GM18499 (cell line): Measurements from ENCODE around the gene ARID1B.

Experiments used
- ATAC-seq: cut with Tn5 transposase; IDR thresholded peaks from one replicate; pipeline ENCODE4 v1.9.1; 2021; ENCODE audit warnings: moderate number of reproducible peaks; ENCODE audit not compliant: insufficient read depth, unreplicated experiment

Gene ARID1B

DNA sequence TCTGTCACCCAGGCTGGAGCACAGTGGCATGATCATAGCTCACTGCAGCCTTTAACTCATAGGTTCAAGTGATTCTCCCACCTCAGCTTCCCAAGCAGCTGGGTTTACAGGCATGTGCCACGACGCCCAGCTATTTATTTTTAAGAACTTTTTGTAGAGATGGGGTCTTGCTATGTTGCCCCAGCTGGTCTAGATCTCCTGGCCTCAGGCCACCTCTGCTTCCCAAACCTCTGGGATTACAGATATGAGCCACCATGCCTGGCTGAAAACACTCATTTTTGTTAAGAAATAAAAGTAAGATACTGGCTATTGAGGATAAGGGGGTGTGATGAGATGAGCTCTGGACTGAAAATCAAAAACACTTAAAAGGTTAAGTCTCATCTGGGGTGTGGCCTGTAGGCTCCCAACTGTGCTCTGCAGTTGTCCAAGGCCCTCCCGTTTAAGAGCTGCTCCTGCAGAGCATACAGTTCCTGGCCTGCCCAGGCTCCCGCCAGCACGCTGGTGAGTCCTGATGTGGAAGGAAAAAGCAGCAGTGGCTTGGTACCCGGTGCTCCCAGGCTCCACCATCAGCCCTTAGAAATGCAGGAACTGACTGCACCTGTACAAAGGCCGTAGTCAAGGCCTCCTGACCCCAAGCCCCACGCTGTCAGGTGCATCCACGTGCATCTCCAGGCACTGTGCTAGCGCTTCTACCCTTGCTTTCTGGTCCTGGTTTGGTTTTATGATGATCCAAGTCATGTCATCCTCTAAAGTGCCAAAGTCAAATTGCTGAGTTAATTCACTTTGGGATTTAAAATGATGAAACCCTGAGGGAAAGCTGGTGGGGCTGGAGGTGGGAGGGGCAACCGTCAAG lies 434.7 kb downstream of the ARID1B start:
- no peak for ATAC-seq

DNA sequence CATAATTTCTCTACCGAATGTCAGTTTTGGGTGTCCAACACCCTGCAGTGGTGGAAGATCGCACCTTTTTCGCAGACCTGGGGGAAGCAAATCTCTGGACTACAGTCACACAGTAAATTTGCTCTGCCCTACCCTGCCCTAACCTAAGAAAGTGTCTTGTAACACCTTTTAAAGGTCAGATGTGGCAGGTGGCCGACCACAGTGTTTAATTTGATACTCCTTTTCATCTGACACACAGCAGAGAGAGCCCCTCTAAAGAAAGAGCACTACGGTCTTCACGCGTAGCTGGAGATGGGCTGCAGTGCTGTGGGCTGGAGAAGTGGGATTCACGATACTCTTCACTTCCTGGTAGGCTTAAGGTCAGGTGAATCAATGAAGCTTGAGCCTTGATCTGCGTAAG lies 436.2 kb downstream of the ARID1B start:
- no peak for ATAC-seq

DNA sequence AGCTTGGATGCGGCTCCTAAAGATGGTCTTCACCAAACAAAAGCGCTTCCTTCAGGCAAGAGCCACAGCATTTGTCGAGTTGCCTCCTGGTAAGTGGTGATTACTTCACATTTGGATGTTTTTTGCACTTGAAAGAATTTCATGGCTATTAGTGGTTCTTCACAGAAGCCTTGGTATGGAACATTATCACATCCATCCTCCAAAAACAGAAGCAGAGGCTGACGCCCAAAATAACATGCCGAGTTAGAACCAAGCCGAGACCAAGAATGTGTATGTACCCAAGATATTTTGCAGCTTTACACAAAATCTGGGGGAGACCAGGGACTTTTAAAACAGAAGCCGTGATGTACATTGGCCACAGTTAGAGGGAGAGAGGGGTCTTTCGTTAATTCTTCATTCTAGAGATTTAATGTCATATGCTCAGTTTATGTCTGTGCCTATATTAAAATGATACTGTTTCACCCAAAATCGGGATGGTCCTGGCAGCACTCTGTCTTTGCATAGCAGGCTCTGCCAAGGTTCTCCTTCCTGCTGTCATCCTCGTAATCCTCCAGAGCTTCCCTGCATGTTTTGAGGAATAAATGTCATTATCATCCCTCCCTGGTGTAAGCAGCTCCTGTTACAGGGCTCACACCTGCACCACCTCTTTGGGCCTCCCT lies 436.9 kb downstream of the ARID1B start:
- no peak for ATAC-seq

DNA sequence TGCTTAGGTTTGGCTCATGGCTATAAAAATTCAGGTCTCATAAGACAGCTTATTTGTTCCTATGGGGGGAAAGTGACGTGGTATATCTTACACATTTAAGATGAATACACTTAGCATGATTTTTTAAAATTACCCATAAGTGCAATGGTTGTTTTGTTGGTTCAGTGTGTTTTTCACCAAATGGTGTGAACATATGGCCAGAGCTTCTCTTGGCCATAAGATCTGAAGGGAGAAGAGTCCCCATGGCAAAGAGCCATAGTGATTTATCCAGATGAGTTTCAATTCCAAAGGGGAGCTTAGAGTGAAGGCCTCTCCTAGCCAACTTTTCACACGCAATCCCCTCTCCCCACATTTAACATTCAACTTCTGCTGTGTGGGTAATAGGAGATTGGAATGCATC lies 438.5 kb downstream of the ARID1B start:
- no peak for ATAC-seq

DNA sequence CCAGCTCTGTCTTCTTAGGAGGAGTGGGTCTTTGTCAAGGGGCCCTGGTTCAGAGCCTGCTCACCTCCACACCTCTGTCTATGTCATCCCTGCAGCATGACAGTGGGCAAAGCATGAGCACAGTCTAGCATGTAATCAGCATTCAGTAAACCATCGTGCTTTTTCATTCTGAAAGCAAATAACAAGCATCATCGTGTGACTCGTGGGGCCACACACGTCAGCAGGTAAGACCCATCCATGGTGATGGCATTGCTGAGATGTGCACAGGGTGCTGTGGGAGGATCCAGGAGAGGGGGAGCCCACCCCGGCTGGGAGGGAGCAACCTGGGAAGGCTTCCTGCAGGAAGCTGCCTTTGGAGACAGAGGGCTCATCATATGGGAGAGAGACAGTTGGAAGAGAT lies 439.4 kb downstream of the ARID1B start:
- no peak for ATAC-seq

DNA sequence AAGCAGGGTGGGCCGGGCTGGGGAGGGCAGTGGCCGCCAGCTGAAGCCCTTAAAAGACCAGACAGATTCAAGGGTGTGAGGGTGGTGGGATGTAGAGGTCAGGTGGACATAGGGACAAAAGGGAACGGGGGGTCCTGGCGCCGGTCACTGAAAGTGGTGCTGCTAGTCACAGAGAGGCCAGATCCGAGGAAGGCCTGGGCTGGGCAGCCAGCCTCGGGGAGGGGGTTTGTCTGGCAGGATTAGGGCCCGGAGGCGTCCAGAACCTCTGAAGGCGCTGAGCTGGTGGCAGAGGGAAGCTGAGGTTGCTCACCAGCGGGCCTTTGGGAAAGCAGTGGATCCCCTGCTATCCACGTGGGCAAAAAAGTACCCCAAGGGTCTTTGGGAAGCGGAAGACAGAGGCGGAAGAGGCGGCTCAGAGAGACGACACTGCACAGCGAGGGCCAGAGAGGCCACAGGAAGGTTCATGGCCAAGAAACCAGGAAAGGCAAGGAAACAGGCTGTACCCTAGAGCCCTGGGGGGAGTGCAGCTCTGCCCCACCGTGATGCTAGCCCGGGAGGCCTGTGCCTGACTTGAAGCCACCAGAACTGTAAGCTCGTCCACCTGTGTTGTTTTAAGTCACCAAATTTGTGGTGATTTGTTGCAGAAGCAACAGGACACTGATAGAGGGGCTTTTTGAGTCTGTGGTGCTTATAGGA lies 440.2 kb downstream of the ARID1B start:
- ATAC-seq: no peak

DNA sequence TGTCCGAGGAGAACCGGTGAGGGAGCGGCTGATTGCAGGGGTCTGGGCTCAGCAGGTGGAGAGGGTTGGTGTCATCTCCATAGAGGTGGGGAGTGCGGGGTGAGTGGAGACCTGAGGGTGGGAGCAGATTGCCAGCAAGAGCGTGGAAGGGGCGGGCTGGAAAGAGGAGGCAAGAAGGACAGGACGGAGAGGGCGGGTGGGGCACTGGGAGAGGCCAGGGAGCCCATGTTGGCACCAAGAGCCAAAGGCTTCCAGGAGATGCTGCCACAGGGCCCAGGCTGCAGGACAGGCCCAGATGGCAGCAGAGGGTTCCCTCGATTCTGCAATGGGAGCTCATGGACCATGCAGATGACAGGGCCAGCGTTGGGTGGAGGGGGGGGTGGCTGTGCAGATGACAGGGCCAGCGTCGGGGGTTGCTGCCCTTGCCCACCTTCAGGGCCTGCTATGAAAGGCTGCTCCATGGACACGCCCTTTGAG lies 440.8 kb downstream of the ARID1B start:
- no peak for ATAC-seq

DNA sequence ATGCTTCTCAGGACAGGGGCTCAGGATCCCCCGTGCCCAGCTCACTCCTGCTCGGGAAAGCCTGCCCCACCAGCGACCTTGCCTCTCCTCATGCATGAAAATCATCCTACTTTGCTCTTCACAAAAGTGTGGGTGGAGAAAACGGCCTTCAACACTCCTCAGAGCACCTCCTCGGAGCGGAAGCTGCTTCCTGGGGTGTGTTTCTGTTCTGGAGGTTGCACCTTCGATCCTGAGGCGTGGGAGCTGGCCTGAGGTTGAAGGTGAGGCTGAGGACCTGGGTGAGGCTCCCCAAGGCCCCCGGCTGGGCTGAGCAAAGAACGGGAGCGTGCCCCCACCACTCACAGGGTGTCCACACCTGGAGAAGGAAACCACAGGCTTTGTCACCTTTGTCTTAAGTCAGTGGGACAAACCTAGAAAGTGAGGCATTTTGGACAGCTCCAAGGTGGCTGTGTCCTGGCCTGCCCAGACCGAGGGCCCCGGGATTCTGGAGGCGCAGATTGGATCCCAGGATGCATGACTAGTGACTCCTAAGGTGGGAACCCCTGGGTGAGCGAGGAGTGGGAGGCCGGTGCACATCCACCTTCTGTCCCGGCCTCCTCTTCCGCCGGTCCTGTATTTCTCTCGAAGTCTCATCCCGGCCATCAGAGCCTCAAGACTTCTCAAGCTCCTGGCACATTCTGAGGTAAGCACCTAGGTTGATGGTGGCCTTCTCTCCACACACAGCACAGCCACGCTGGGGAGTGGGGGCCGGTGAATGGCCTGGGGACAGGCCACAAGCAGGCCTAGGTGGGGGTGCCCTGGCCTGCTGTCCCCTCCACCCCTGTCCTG lies 441.4 kb downstream of the ARID1B start:
- no peak for ATAC-seq

DNA sequence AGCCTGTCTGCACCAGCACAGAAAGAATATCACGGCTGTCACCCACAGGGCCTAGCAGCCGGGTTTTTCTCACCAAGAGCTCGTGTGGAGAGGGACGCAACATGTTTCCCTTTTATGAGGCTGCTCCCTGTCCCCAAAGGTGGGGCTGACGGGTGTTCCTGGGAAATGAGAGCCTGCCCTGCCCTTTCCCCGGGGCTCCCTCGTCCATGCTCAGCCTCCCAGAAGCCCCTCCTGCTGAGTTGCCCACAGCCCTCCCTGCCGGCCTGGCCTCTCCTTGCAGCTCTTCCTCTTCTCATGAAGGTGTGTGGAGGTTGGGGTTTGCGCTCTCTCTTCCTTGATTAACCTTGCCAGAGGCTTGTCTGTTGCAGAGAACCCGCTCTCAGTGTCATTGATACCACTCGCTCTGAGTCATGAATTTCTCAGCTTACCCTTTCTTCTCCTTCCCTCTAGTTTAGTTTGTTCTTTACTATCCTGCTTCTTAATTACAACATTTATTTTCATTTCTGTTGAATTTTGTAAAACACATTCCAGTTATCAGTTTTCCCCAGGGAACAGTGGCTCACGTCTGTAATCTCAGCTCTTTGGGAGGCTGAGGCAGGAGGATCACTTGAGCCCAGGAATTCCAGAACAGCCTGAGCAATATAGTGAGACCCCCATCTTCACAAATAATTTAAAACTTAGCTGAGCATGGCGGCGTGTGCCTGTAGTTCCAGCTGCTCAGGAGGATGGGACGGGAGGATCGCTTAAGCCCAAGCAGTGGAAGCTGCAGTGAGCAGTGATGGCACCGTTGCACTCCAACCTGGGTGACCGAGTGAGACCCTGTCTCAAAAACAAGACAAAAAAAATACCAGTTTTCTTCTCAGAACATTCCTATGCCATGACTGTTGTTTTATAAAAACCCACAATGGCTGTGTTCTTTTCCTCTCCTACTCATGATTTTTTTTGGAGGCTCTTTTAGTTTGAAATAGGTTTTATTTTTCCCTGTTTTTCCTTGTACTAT lies 442.3 kb downstream of the ARID1B start:
- ATAC-seq: no peak

DNA sequence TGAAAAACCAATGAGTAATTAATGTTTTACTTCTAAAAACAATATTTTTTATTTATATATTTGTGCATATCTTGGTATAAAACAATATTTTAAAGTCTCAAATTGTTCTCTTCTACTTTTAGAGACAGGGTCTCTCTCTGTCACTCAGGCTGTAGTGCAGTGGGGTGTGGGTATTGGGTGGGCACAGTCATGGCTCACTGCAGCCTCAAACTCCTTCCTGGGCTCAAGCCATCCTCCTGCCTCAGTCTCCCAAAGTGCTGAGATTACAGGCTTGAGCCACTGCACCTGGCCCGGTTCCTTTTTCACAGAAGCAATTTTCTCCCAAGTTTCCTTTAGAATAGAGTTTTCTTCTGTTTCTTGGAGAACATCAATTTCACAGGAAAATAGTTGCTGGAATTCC lies 443.3 kb downstream of the ARID1B start:
- ATAC-seq: no peak

DNA sequence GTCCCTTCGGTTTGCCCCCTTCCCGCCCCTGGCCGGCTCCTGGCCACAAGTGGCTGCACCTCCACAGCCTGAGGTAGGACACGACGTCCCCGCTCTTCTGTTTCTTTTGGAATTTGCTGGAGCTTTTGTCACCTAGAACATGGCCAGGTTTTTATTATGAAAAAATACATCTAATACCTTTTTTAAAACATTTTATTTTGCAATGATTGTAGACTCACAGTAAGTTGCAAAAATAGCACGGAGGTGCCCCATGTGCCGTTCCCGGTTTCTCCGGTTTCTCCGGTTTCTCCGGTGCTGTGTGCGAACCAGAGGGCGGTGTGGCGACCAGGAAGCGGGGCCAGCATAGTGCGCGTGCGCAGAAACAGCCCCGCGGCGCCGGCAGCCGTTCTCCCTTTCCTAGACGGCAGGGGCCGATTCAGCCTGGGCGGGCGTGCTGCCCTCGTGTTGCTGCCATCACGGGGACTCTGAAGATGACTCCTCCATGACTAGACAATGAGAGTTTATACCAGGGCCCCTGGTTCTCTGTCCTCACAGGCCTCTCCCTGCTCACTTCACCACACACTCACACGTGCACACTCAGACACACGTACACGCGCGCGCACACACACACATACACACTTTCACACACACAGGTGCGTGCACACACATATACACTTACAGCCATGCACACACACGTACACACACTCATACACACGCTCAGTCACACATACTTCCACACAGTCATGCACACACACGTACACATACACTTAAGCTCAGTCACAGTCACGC lies 444.1 kb downstream of the ARID1B start:
- no peak for ATAC-seq

DNA sequence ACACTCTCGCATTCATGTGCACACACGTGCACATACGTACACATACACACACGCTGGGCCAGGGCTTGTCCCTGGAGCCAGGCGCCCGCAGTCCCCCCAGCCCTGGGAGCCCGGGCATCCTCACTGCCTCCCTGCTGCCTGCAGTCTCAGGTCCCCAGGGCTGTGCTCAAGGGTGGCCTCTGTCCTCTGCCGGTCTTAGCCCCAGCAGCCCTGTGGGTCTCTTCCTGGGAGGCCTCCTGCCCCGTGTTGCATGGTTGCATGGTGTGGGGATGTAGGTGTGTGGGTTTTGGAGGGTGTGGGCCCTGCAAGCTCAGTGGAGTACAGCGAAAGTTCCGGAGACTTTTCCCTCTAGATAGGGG lies 444.6 kb downstream of the ARID1B start:
- ATAC-seq: no peak

DNA sequence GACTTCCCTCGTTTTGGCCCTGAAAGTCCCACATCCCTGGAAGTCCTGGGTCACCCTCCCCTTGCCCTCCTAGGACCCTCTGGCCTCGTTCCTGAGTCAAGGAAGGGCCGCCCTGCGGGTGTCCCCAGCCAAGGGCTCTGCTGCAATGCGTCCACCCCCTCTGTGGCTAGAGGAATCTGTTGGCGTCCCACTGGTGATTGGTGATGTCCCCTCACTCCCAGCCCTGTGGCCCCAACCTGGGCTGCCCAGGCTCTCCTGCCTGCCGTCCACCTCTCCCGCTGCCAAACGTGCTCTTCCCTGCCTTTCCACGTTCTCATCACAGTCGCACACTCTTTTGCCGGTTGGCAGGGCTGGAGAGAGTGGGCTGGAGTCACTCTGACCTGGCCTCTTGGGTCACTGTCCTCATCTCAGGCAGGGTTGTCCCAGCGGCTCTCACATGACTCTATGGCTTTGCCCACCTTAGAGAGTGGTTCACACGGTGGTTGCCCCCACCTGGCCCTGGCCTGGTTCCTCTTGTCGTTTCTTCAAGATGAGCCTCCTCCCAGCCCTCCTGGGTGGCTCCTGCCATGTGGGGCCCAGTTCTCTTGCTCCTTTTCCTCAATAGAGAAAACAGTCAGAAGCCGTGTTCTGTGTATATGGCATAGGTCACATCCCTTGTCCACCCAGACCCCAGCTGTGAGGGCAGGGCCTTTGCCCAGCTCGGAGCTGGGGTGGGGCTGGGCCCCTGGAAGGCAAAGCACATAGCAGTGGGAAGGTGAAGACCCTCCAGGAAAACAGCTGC lies 445.2 kb downstream of the ARID1B start:
- no peak for ATAC-seq

DNA sequence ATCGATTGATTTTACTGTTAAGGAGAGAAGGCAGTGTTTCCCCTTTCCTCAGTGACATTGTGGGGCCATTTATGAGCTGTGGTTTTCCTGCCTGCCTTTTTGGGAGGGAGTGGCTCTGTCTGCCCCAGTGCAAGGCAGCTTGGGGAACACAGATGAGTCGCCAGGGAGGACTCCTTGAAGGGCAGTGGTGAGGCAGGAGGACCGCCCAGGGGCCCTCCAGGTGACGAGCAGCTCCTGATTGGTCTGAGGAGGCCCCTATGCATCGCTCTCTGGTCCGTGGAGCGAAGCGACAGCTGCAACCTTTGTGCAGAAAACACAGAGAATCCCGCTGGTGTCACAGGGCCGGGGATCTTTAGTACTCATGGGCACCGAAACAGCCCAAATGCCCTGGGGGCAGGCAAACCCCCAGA lies 445.8 kb downstream of the ARID1B start:
- no peak for ATAC-seq

DNA sequence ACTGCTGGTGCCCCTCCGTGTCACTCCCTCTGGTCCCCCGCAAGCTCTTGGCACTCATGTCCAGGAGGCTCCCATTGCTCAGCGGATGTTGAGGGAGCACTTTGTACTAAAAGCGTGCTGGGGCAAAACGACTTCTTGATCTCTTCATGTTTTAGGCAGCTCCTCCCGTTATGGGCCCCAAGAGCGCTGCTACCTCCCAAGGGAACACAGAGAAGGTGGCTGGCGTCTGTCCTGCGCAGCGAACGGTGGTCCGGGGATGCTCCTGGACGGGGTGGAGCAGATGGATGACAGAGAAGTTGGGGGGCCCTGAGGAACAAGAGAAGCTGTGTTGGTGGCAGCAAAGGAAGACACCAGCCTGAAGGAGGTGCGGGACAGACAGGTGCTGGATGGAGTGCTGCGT lies 446.3 kb downstream of the ARID1B start:
- no peak for ATAC-seq

DNA sequence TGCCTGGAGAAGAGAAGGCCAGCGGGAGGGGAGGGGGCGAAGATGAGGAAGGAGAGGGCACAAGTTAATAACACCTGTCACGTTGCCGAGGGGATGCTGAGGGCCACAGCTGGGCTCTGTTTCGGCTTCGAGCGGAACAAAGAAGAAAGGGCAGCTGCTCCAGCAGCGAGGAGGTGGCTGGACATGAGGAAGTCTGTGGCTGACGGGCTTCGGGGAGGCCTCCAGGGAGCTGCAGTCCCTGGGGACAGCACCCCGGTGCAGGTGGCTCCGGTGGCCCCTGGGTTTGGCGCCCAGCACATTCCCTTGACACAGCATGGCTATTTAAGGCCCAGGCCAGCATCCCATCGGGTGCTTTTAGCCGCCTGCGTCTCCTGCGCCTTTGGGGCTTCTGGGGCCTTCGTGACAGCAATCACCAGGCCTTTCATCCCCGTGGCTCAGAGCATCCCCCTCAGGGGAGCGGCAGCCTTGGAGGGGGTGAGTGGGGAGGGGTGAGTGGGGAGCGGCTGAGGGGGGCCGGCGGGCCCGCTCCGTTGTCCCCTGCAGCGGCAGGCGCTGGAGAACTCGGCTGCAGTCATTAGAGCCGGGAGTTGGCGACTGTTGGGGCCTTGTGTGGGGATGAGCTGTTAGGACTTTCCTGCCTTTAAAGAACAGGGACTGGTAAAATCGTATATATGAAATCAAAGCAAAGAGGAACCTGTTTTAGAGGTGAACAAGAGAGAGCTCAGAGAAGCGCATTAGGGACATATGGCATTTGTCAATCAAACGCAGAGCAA lies 447.2 kb downstream of the ARID1B start:
- ATAC-seq: no peak

DNA sequence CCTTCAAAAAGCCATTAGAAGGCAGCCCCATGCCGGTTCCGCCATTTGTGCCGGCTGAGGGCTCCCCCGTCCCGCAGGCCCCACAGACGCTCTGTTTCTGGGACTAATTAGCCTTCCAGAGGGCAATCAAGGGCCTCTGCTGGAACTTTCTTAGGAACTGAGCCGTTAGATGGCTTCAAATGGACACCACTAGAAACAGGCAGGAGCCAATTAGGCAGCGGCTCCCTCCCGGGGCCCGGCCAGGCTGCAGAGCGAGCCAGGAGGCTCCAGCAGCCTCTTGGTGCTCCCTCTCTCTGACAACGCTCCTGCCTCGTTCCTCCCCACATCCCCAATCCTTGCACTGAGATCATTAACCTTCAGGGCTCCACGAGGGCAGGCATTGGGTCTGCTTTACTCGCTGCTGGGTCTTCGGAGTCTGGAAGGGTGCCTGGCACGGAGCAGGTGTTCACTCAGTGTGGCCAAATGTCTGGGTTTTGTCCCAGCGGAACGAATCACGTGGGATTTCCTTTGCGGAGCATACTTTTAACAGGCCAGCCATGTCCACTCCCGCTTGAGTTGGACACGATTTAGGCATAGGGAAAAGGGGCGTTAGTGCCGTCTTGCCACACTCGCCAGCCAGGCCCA lies 447.9 kb downstream of the ARID1B start:
- ATAC-seq: no peak
